DOHH2 (cell line): ENCODE data around the gene MYL11.

Experiments
- H3F3A ChIP-seq: fragments of 200-600 bp; sonication (generic), shearing (Covaris generic); 2 replicates; pipeline ENCODE4 v1.6.0; 2016; ENCODE audit warnings: antibody characterized with exemption, mild to moderate bottlenecking; ENCODE audit not compliant: control insufficient read depth, insufficient read depth
- H3K27ac ChIP-seq: fragments of 200-600 bp; sonication (generic); 2 replicates; pipeline ENCODE4 v1.5.1; 2014; ENCODE audit warnings: low read depth, mild to moderate bottlenecking, low read length, moderate library complexity
- H3K27me3 ChIP-seq: fragments of 200-600 bp; sonication (generic); 2 replicates; pipeline ENCODE4 v1.6.1; 2014; ENCODE audit warnings: mild to moderate bottlenecking, low read length, mixed read lengths; ENCODE audit not compliant: control insufficient read depth
- H3K36me3 ChIP-seq: fragments of 200-600 bp; sonication (generic); 2 replicates; pipeline ENCODE4 v1.6.1; 2014; ENCODE audit warnings: mild to moderate bottlenecking, low read length, moderate library complexity, mixed read lengths; ENCODE audit not compliant: control insufficient read depth
- H3K4me1 ChIP-seq: fragments of 200-600 bp; sonication (generic); 2 replicates; pipeline ENCODE4 v1.6.1; 2014; ENCODE audit warnings: mild to moderate bottlenecking, low read length, mixed read lengths; ENCODE audit not compliant: control insufficient read depth
- H3K4me2 ChIP-seq: fragments of 200-600 bp; sonication (generic); 2 replicates; pipeline ENCODE4 v1.6.0; 2014; ENCODE audit warnings: mild to moderate bottlenecking, low read length, moderate library complexity
- H3K4me3 ChIP-seq: fragments of 200-600 bp; sonication (generic); 2 replicates; pipeline ENCODE4 v1.5.1; 2014; ENCODE audit warnings: mild to moderate bottlenecking, low read length, mixed read lengths
- H3K79me2 ChIP-seq: fragments of 200-600 bp; sonication (generic); 2 replicates; pipeline ENCODE4 v1.6.1; 2014; ENCODE audit warnings: mild to moderate bottlenecking, low read length, mixed read lengths; ENCODE audit not compliant: control insufficient read depth
- H3K9me2 ChIP-seq: fragments of 200-600 bp; sonication (generic); replicated peaks from 2 replicates; pipeline ENCODE4 v1.6.1; 2014; ENCODE audit warnings: mild to moderate bottlenecking, low read length, mixed read lengths; ENCODE audit not compliant: control insufficient read depth
- H3K9me3 ChIP-seq: fragments of 200-600 bp; sonication (generic); 2 replicates; pipeline ENCODE4 v1.6.1; 2014; ENCODE audit warnings: antibody characterized with exemption, low read length, mixed read lengths; ENCODE audit not compliant: control insufficient read depth, insufficient read depth
- H4K20me1 ChIP-seq: fragments of 200-600 bp; sonication (generic); 2 replicates; pipeline ENCODE4 v1.6.0; 2014; ENCODE audit warnings: low read depth, mild to moderate bottlenecking, antibody characterized with exemption, low read length, moderate library complexity; ENCODE audit not compliant: control insufficient read depth, insufficient read depth
- CTCF ChIP-seq: fragments of 200-600 bp; sonication (generic); IDR thresholded peaks from one replicate; pipeline ENCODE4 v1.5.1; 2014; ENCODE audit warnings: antibody characterized with exemption, mild to moderate bottlenecking, low read depth, low read length; ENCODE audit not compliant: poor library complexity, severe bottlenecking
- EZH2phosphoT487 ChIP-seq: fragments of 200-600 bp; sonication (generic); IDR thresholded peaks from 2 replicates; pipeline ENCODE4 v1.6.1; 2017; ENCODE audit warnings: borderline replicate concordance, mild to moderate bottlenecking, antibody characterized with exemption, low read length, moderate library complexity, mixed read lengths

MYL11 gene

GRCh38 chr16:30407804-30408534 lies 33.4 kb downstream of the MYL11 start:
- Histone ChIP-seq H3K27me3 (no peaks in the 10 kb centered on the region), H4K20me1 (no peaks in the 10 kb centered on the region), H3K27ac (peak overlapping the region; percentile 72), H3K4me3 (peak overlapping the region; percentile 92), H3K9me3 (no peaks in the 10 kb centered on the region), H3K79me2 (peaks cover 27% of the 10 kb centered on the region), H3K4me1 (peaks cover 27% of the 10 kb centered on the region), H3K9me2 (no peaks in the 10 kb centered on the region), H3F3A (peaks cover 10% of the 10 kb centered on the region), H3K4me2 (peak overlapping the region; percentile 87), H3K36me3 (peaks cover 25% of the 10 kb centered on the region)
- TF ChIP-seq CTCF (no peak), EZH2phosphoT487 (no peak)

GRCh38 chr16:30409125-30410060 lies 34.8 kb downstream of the MYL11 start:
- no peak for TF ChIP-seq EZH2phosphoT487
- TF ChIP-seq CTCF = peak; percentile 94
- Histone ChIP-seq H3K4me3 (peak overlapping the region; percentile 92), H3K27ac (peak overlapping the region; percentile 72), H3F3A (peaks cover 12% of the 10 kb centered on the region), H3K79me2 (peaks cover 27% of the 10 kb centered on the region), H3K4me2 (peak overlapping the region; percentile 87), H3K4me1 (peaks cover 27% of the 10 kb centered on the region), H3K27me3 (no peaks in the 10 kb centered on the region), H3K36me3 (peaks cover 37% of the 10 kb centered on the region), H3K9me2 (no peaks in the 10 kb centered on the region), H4K20me1 (no peaks in the 10 kb centered on the region), H3K9me3 (no peaks in the 10 kb centered on the region)

- no peaks in the 10 kb centered on the region for H3K9me2 ChIP-seq
- H3K4me2 ChIP-seq = no peak overlapping the region
- peaks cover 36% of the 10 kb centered on the region for H3K79me2 ChIP-seq
- H3K27ac ChIP-seq = no peak overlapping the region
- no peaks in the 10 kb centered on the region for H3K9me3 ChIP-seq
- H3K27me3 ChIP-seq = no peaks in the 10 kb centered on the region
- peaks cover 19% of the 10 kb centered on the region for H3F3A ChIP-seq
- peaks cover 29% of the 10 kb centered on the region for H3K4me1 ChIP-seq
- TF ChIP-seq CTCF = no peak
- TF ChIP-seq EZH2phosphoT487 = no peak
- H3K4me3 ChIP-seq = no peak overlapping the region
- H4K20me1 ChIP-seq = no peaks in the 10 kb centered on the region
- peaks cover 42% of the 10 kb centered on the region for H3K36me3 ChIP-seq
Measured at GRCh38 chr16:30413112-30413806, 38.7 kb downstream of the MYL11 start.
